HG02678 (cell line): ENCODE data around the gene MYOZ2.

ENCODE experiments used
- ATAC-seq: cut with Tn5 transposase; IDR thresholded peaks from one replicate; pipeline ENCODE4 v1.9.1; 2021; ENCODE audit warnings: mild to moderate bottlenecking, moderate library complexity; ENCODE audit not compliant: unreplicated experiment

The MYOZ2 gene

GRCh38 chr4:119190354-119190753, 54.7 kb downstream of the MYOZ2 start:
- no peak for ATAC-seq

GRCh38 chr4:119191505-119191904, 55.9 kb downstream of the MYOZ2 start:
- no peak for ATAC-seq

GRCh38 chr4:119197772-119198212, 62.2 kb downstream of the MYOZ2 start:
- no peak for ATAC-seq

GRCh38 chr4:119204916-119205315, 69.3 kb downstream of the MYOZ2 start:
- no peak for ATAC-seq

GRCh38 chr4:119205690-119206089, 70.1 kb downstream of the MYOZ2 start:
- no peak for ATAC-seq

- ATAC-seq = no peak
These were observed 70.5 kb downstream of the MYOZ2 start for GRCh38 chr4:119206178-119206577.

- ATAC-seq = no peak
These were observed 71.4 kb downstream of the MYOZ2 start for GRCh38 chr4:119207051-119207450.

GRCh38 chr4:119209077-119209476, 73.4 kb downstream of the MYOZ2 start:
- ATAC-seq = no peak

- ATAC-seq = no peak
These were observed 74.0 kb downstream of the MYOZ2 start for GRCh38 chr4:119209586-119209985.

- no peak for ATAC-seq
These were observed 75.1 kb downstream of the MYOZ2 start for GRCh38 chr4:119210775-119211174.

- peak; percentile 12 for ATAC-seq
These were observed 76.2 kb downstream of the MYOZ2 start for GRCh38 chr4:119211867-119212233.

- peak; percentile 93 for ATAC-seq
These were observed 76.8 kb downstream of the MYOZ2 start, which contains the start of gene USP53 for GRCh38 chr4:119212234-119212963. Gene USP53 (plus strand): TSS chr4:119212713. CDS start chr4:119239760, 27,047 bp downstream.

GRCh38 chr4:119212964-119213606, 77.5 kb downstream of the MYOZ2 start:
- ATAC-seq = peak; percentile 44

GRCh38 chr4:119218093-119218492, 82.5 kb downstream of the MYOZ2 start:
- ATAC-seq = no peak

GRCh38 chr4:119221412-119221811, 85.8 kb downstream of the MYOZ2 start:
- no peak for ATAC-seq

GRCh38 chr4:119227690-119228089, 92.1 kb downstream of the MYOZ2 start:
- no peak for ATAC-seq

- no peak for ATAC-seq
These were observed 92.8 kb downstream of the MYOZ2 start for GRCh38 chr4:119228406-119228805.

GRCh38 chr4:119229908-119230687, 94.5 kb downstream of the MYOZ2 start:
- no peak for ATAC-seq

GRCh38 chr4:119231491-119231890, 95.9 kb downstream of the MYOZ2 start:
- ATAC-seq = no peak

- no peak for ATAC-seq
These were observed 96.7 kb downstream of the MYOZ2 start for GRCh38 chr4:119232286-119232685.

- ATAC-seq = no peak
These were observed 97.6 kb downstream of the MYOZ2 start for GRCh38 chr4:119233191-119233590.

- ATAC-seq = no peak
These were observed 98.1 kb downstream of the MYOZ2 start for GRCh38 chr4:119233750-119234149.
